ENCODE results near the gene ARMC7.

Gene ARMC7

GRCh38 chr17:75082683-75083082 is 27.1 kb upstream of the ARMC7 start:
- no peak overlapping the region for H3K4me3 Mint-ChIP-seq
- peak overlapping the region; percentile 42 for H3K27ac Mint-ChIP-seq (ENCODE audit: low read depth)
- peaks cover 2% of the 10 kb centered on the region for H3K36me3 Mint-ChIP-seq (ENCODE audit: insufficient read depth)
- no peak for ATAC-seq (replicated peaks; ENCODE audit: extremely low read depth, poor library complexity, severe bottlenecking)
- no peaks in the 10 kb centered on the region for H3K9me3 Mint-ChIP-seq
- no peak for DNase-seq (ENCODE audit: low spot score in 2 of 2)
- peaks cover 11% of the 10 kb centered on the region for H3K4me1 Mint-ChIP-seq
- H3K27me3 Mint-ChIP-seq: no peaks in the 10 kb centered on the region

DNA sequence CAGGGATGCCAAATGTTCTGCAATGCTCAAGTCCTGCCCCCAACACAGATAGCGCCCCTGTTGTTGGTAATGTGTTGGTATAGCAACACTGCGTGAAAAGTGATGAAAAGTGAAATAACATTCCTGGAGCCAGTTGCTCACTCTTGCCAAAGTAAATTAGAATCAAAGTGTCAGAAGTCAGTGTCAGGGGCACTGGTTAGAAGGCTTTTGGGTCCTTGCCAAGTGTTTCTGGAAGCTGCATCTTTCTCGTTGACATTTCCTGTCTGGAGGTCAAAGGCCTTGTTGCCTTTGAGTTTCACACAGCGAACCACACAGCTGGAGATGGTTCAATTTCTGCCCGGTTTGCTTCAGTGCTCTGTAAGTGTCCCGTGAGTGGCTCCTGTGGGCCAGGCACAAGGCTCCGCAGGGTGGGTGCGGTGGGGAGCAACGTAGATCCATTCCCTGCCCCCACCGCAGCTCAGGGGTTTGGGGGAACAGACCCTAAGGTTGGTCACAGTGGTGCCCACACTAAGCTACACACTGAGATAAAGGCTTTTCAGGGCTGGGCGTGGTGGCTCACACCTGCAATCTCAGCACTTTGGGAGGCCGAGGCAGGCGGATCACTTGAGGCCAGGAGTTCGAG is 25.6 kb upstream of the ARMC7 start:
- Mint-ChIP-seq H3K4me3 (no peak overlapping the region), H3K4me1 (peaks cover 11% of the 10 kb centered on the region), H3K9me3 (no peaks in the 10 kb centered on the region), H3K36me3 (ENCODE audit: insufficient read depth) (peaks cover 2% of the 10 kb centered on the region), H3K27me3 (no peaks in the 10 kb centered on the region), H3K27ac (ENCODE audit: low read depth) (peak overlapping the region; percentile 8)
- ATAC-seq (replicated peaks; ENCODE audit: extremely low read depth, poor library complexity, severe bottlenecking): peak; percentile 48
- DNase-seq (ENCODE audit: low spot score in 2 of 2): no peak

GRCh38 chr17:75086496-75087181 is 23.1 kb upstream of the ARMC7 start:
- no peak overlapping the region for H3K27ac Mint-ChIP-seq (ENCODE audit: low read depth)

GRCh38 chr17:75087182-75087557 is 22.6 kb upstream of the ARMC7 start:
- Mint-ChIP-seq H3K4me1 (peaks cover 29% of the 10 kb centered on the region), H3K36me3 (ENCODE audit: insufficient read depth) (peaks cover under 1% of the 10 kb centered on the region), H3K4me3 (peak overlapping the region; percentile 41), H3K27ac (ENCODE audit: low read depth) (peak overlapping the region; percentile 35), H3K27me3 (no peaks in the 10 kb centered on the region), H3K9me3 (no peaks in the 10 kb centered on the region)
- ATAC-seq (replicated peaks; ENCODE audit: extremely low read depth, poor library complexity, severe bottlenecking): no peak
- no peak for DNase-seq (ENCODE audit: low spot score in 2 of 2)

More at GRCh38 chr17:75086496-75087181, 23.1 kb upstream of the ARMC7 start:
- no peaks in the 10 kb centered on the region for H3K9me3 Mint-ChIP-seq
- peak overlapping the region; percentile 41 for H3K4me3 Mint-ChIP-seq
- peaks cover 23% of the 10 kb centered on the region for H3K4me1 Mint-ChIP-seq
- no peaks in the 10 kb centered on the region for H3K27me3 Mint-ChIP-seq
- ATAC-seq (replicated peaks; ENCODE audit: extremely low read depth, poor library complexity, severe bottlenecking) (no peak), DNase-seq (ENCODE audit: low spot score in 2 of 2) (no peak)
- H3K36me3 Mint-ChIP-seq (ENCODE audit: insufficient read depth): peaks cover 2% of the 10 kb centered on the region

GRCh38 chr17:75087558-75088453 is 22.0 kb upstream of the ARMC7 start, which contains the start of gene SLC16A5:
SLC16A5 (plus strand) TSS chr17:75087954; CDS start chr17:75093637, 5,683 bp downstream.
- Mint-ChIP-seq H3K4me3 (peak within 1 kb of the TSS; percentile 41), H3K4me1 (peaks cover 26% of the 10 kb centered on the region), H3K9me3 (no peaks in the 10 kb centered on the region), H3K27ac (ENCODE audit: low read depth) (peak within 1 kb of the TSS; percentile 35), H3K27me3 (no peaks in the 10 kb centered on the region), H3K36me3 (ENCODE audit: insufficient read depth) (no peaks in the 10 kb centered on the region)
- DNase-seq (ENCODE audit: low spot score in 2 of 2) (no peak), ATAC-seq (replicated peaks; ENCODE audit: extremely low read depth, poor library complexity, severe bottlenecking) (peak; percentile 61)

DNA sequence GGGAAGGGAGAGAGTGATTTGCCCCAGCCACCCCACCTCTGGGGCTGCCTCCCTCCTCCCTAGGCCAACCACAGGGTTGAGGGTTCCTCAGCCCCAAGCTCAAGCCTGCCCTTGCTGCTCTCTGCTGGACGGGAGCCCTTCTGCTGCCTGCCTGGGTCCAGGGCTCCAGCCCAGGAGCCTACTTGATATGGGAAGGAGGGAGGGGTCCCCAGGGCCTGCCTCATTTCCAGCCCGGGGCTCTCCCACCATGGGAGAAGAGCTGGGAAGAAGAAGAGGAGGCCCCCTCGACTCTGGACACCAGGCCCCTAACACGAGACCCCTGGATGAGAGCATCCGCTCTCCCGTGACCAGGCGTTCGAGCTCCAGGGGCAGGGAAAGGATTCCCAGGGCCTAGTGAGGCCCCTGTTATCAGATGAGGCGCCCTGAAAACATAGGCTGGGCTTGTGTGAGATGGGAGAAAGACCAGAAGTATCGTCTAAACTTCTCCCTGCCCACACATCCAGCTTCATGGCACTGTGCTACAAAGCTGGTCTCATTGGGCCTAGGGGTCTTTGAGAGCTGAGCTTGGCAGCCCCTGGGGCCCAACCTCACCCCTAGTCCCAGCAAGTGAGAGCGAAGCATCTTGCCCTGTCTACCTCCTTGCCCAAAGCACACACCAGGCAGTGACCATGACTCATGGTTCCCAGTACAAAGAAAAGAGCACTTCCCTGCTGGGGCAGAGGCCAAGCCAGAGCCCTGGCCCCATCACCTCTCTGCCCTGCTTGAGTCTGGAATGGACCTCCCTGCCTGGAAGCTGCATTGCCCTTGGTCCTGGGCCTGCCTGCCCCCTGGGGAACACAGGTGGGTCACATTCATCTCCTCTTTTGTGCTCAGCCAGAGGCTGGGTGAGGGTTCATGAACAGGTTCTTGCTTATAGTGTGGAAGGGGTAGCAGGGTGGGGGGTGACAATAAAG is 21.0 kb upstream of the ARMC7 start:
- Mint-ChIP-seq H3K4me1 (peaks cover 23% of the 10 kb centered on the region), H3K27ac (ENCODE audit: low read depth) (peak overlapping the region; percentile 41), H3K36me3 (ENCODE audit: insufficient read depth) (no peaks in the 10 kb centered on the region), H3K27me3 (no peaks in the 10 kb centered on the region), H3K9me3 (no peaks in the 10 kb centered on the region), H3K4me3 (peak overlapping the region; percentile 41)
- ATAC-seq (replicated peaks; ENCODE audit: extremely low read depth, poor library complexity, severe bottlenecking) (no peak), DNase-seq (ENCODE audit: low spot score in 2 of 2) (no peak)

DNA sequence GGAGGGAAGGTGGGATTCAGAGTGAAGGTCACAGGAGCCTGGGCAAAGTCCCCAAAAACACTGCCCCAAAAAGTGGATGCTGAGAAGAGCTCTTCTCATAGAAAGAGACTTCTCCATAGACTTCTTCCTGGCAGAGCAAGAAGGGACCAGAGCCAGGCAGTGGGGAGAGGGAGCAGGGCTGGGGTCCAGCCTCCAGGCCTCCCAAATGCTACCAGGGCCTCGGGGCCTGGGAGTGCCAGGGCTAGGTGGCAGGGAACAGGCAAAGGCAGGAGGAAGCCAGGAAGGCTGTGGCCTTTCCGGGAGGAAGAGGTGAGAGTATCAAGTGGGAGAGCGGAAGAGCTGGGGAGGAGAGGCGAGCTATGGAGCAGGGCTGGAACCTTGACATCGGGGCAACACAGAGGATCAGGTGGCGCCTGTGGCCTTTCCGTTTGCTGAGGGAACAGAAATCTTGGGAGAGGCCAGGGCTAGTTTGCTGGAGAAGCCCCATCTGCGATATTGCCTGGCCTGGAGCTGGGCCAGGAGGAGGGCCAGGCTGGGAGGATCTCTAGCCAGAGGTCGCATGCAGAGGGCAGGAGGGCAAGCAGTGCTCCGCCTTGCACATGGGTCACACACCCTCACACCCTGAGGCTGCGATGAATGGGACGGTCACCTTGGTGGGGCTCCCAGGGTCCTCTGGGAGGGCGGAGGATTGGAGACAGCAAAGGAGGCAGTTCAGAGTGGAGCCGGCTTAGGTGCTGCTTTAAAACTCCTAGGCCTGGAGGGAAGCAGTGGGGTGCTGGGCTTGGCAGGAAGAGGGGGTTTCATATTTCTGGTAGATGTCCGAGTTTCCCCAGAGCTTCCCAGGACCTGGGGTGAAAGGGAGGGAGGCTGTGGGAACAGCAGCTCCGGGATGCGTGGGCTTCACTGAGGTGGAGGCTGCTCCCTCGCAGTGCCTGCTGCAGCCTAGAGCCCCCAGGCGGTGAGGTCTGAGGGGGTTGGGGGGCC is 18.6 kb upstream of the ARMC7 start:
- H3K9me3 Mint-ChIP-seq: no peaks in the 10 kb centered on the region
- DNase-seq (ENCODE audit: low spot score in 2 of 2) (no peak), ATAC-seq (replicated peaks; ENCODE audit: extremely low read depth, poor library complexity, severe bottlenecking) (no peak)
- H3K4me1 Mint-ChIP-seq: peaks cover 19% of the 10 kb centered on the region
- H3K36me3 Mint-ChIP-seq (ENCODE audit: insufficient read depth): peaks cover 2% of the 10 kb centered on the region
- H3K27ac Mint-ChIP-seq (ENCODE audit: low read depth): peak overlapping the region; percentile 76
- H3K27me3 Mint-ChIP-seq: no peaks in the 10 kb centered on the region
- H3K4me3 Mint-ChIP-seq: no peak overlapping the region

GRCh38 chr17:75091855-75092327 is 17.9 kb upstream of the ARMC7 start:
- Mint-ChIP-seq H3K27me3 (no peaks in the 10 kb centered on the region), H3K4me1 (peaks cover 19% of the 10 kb centered on the region), H3K9me3 (no peaks in the 10 kb centered on the region), H3K27ac (ENCODE audit: low read depth) (no peak overlapping the region), H3K4me3 (no peak overlapping the region), H3K36me3 (ENCODE audit: insufficient read depth) (peaks cover 2% of the 10 kb centered on the region)
- ATAC-seq (replicated peaks; ENCODE audit: extremely low read depth, poor library complexity, severe bottlenecking) (no peak), DNase-seq (ENCODE audit: low spot score in 2 of 2) (no peak)

GRCh38 chr17:75093548-75094158 is 16.1 kb upstream of the ARMC7 start:
- peaks cover 2% of the 10 kb centered on the region for H3K36me3 Mint-ChIP-seq (ENCODE audit: insufficient read depth)
- H3K27me3 Mint-ChIP-seq: no peaks in the 10 kb centered on the region
- no peak for DNase-seq (ENCODE audit: low spot score in 2 of 2)
- no peak for ATAC-seq (replicated peaks; ENCODE audit: extremely low read depth, poor library complexity, severe bottlenecking)
- no peaks in the 10 kb centered on the region for H3K9me3 Mint-ChIP-seq
- H3K4me3 Mint-ChIP-seq: no peak overlapping the region
- peaks cover 19% of the 10 kb centered on the region for H3K4me1 Mint-ChIP-seq
- H3K27ac Mint-ChIP-seq (ENCODE audit: low read depth): no peak overlapping the region

- Mint-ChIP-seq H3K9me3 (no peaks in the 10 kb centered on the region), H3K36me3 (ENCODE audit: insufficient read depth) (peaks cover 2% of the 10 kb centered on the region), H3K4me3 (no peak overlapping the region), H3K4me1 (peaks cover 15% of the 10 kb centered on the region), H3K27ac (ENCODE audit: low read depth) (no peak overlapping the region), H3K27me3 (no peaks in the 10 kb centered on the region)
- DNase-seq (ENCODE audit: low spot score in 2 of 2): no peak
- no peak for ATAC-seq (replicated peaks; ENCODE audit: extremely low read depth, poor library complexity, severe bottlenecking)
Measured at GRCh38 chr17:75094871-75095399, 14.8 kb upstream of the ARMC7 start.

All from central memory CD8-positive, alpha-beta T cell (primary cell).